H1 (cell line): Measurements from ENCODE around the gene TAF4. TPM values are rescaled to one million over a fixed set of nuclear protein-coding genes. Genes with fewer than 3 reads are reported as not detected.

ENCODE experiments used
- CTCF ChIA-PET: fragments of 300-600 bp; sonication (Branson Sonifier 250); formaldehyde crosslinking; loops from one replicate; lab custom pipeline; 2021; ENCODE audit not compliant: partially characterized antibody; lab: Charles Lee
- POLR2A ChIA-PET: fragments of 300-600 bp; sonication (Branson Sonifier 250); formaldehyde crosslinking; loops from one replicate; lab custom pipeline; 2021; ENCODE audit warnings: inconsistent platforms; ENCODE audit not compliant: partially characterized antibody; lab: Charles Lee
- DNase-seq, 2 experiments: peaks; one replicate each; pipeline versions ENCODE4 v3.0.0 to v3.0.0-alpha.2; 2010 to 2022; ENCODE audit warnings: low spot score in 2 of 2, low read depth in 1 of 2, mixed read lengths in 1 of 2
- FAIRE-seq: peaks from 2 replicates; lab custom pipeline; 2011; peaks lifted over from hg19 to GRCh38; lab: Jason Lieb, UNC
- H2AFZ ChIP-seq: 2 replicates; pipeline ENCODE4 v1.8.1; 2012; ENCODE audit warnings: low read length, inconsistent platforms
- H2AK5ac ChIP-seq: 2 replicates; pipeline ENCODE4 v1.6.1; 2013; ENCODE audit warnings: low read depth, low read length
- H2BK120ac ChIP-seq: replicated peaks from 2 replicates; pipeline ENCODE3; 2013; ENCODE audit warnings: low read depth, low read length, inconsistent platforms
- H2BK12ac ChIP-seq: 2 replicates; pipeline ENCODE4 v1.6.1; 2013; ENCODE audit warnings: low read depth, low read length
- H2BK15ac ChIP-seq: 2 replicates; pipeline ENCODE4 v1.6.1; 2013; ENCODE audit warnings: low read length
- H2BK20ac ChIP-seq: 2 replicates; pipeline ENCODE4 v1.6.1; 2013; ENCODE audit warnings: low read length
- H2BK5ac ChIP-seq: 2 replicates; pipeline ENCODE4 v1.6.1; 2013; ENCODE audit warnings: low read depth, low read length
- H3K14ac ChIP-seq: 2 replicates; pipeline ENCODE4 v1.6.1; 2013; ENCODE audit warnings: inconsistent platforms; ENCODE audit not compliant: insufficient read length
- H3K18ac ChIP-seq: 2 replicates; pipeline ENCODE4 v1.6.1; 2013; ENCODE audit warnings: low read length; ENCODE audit errors: extremely low read depth
- H3K23ac ChIP-seq: 2 replicates; pipeline ENCODE4 v1.6.1; 2013; ENCODE audit warnings: inconsistent platforms; ENCODE audit not compliant: insufficient read length
- H3K23me2 ChIP-seq: 2 replicates; pipeline ENCODE4 v1.6.1; 2013; ENCODE audit warnings: low read depth, low read length
- H3K27ac ChIP-seq: 2 replicates; pipeline ENCODE4 v1.6.1; 2011; ENCODE audit warnings: low read depth, low read length, inconsistent platforms
- H3K27me3 ChIP-seq, 4 experiments: replicated peaks in 1 of 4; 1 replicate in 1 of 4; 2 replicates in 3 of 4; pipeline versions ENCODE4 v1.6.1 to v1.8.1; 2011 to 2013; ENCODE audit warnings: low read length in 3 of 4, mild to moderate bottlenecking in 3 of 4, inconsistent platforms in 2 of 4, mixed read lengths in 2 of 4, moderate library complexity in 1 of 4; ENCODE audit not compliant: control insufficient read depth in 3 of 4, insufficient read depth in 3 of 4; ENCODE audit errors: extremely low read depth in 1 of 4
- H3K36me3 ChIP-seq, 4 experiments: 2 replicates each; pipeline versions ENCODE4 v1.6.1 to v1.8.1; 2011 to 2013; ENCODE audit warnings: mild to moderate bottlenecking in 4 of 4, low read length in 3 of 4, moderate library complexity in 2 of 4, control low read depth in 1 of 4, inconsistent platforms in 1 of 4; ENCODE audit not compliant: insufficient read depth in 4 of 4, control insufficient read depth in 2 of 4
- H3K4ac ChIP-seq: replicated peaks from 2 replicates; pipeline ENCODE3; 2013; ENCODE audit warnings: low read length, low read depth, mixed read lengths, inconsistent platforms; ENCODE audit not compliant: insufficient read length
- H3K4me1 ChIP-seq, 4 experiments: replicated peaks in 1 of 4; 1 replicate in 1 of 4; 2 replicates in 3 of 4; pipeline versions ENCODE4 v1.6.1 to v1.8.1; 2011 to 2013; ENCODE audit warnings: low read length in 3 of 4, inconsistent platforms in 2 of 4, mixed read lengths in 1 of 4; ENCODE audit not compliant: insufficient read depth in 4 of 4, control insufficient read depth in 3 of 4
- H3K4me2 ChIP-seq, 2 experiments: 2 replicates each; pipeline versions ENCODE4 v1.6.1 to v1.8.1; 2011 to 2013; ENCODE audit warnings: low read depth in 2 of 2, low read length in 2 of 2, control low read depth in 1 of 2, inconsistent platforms in 1 of 2, mild to moderate bottlenecking in 1 of 2; ENCODE audit not compliant: insufficient read depth in 1 of 2
- H3K4me3 ChIP-seq, 4 experiments: fragments of 200-600, 300-600 bp in 1 of 4; sonication (generic), shearing (Covaris generic), sonication (Bioruptor Twin) in 1 of 4; 2 replicates each; pipeline versions ENCODE4 v1.5.1 to v1.8.1; 2011 to 2016; ENCODE audit warnings: low read length in 4 of 4, low read depth in 3 of 4, control low read depth in 2 of 4, inconsistent platforms in 2 of 4, mild to moderate bottlenecking in 2 of 4, mixed read lengths in 1 of 4, moderate library complexity in 1 of 4; ENCODE audit not compliant: insufficient read depth in 2 of 4; ENCODE audit errors: extremely low read depth in 1 of 4
- H3K56ac ChIP-seq: replicated peaks from 2 replicates; pipeline ENCODE3; 2013; ENCODE audit warnings: low read depth, mild to moderate bottlenecking, mixed read lengths, low read length, inconsistent platforms; ENCODE audit not compliant: insufficient read length
- H3K79me1 ChIP-seq: 2 replicates; pipeline ENCODE4 v1.6.1; 2013; ENCODE audit warnings: low read depth, low read length, control low read depth
- H3K79me2 ChIP-seq, 2 experiments: 2 replicates each; pipeline versions ENCODE4 v1.6.1 to v1.8.1; 2012 to 2013; ENCODE audit warnings: low read length in 2 of 2, mild to moderate bottlenecking in 2 of 2, inconsistent platforms in 1 of 2; ENCODE audit not compliant: insufficient read depth in 2 of 2, control insufficient read depth in 1 of 2
- H3K9ac ChIP-seq, 4 experiments: replicated peaks in 1 of 4; 1 replicate in 1 of 4; 2 replicates in 3 of 4; pipeline versions ENCODE4 v1.6.1 to v1.8.1; 2011 to 2013; ENCODE audit warnings: low read depth in 3 of 4, low read length in 3 of 4, control low read depth in 2 of 4, mild to moderate bottlenecking in 2 of 4, moderate library complexity in 2 of 4, inconsistent platforms in 1 of 4; ENCODE audit errors: extremely low read depth in 1 of 4
- H3K9me3 ChIP-seq, 2 experiments: 2 replicates each; pipeline versions ENCODE4 v1.6.1 to v1.8.1; 2012 to 2013; ENCODE audit warnings: mild to moderate bottlenecking in 2 of 2, moderate library complexity in 2 of 2, control low read depth in 1 of 2, inconsistent platforms in 1 of 2, low read depth in 1 of 2, low read length in 1 of 2, mixed read lengths in 1 of 2; ENCODE audit not compliant: insufficient read depth in 2 of 2
- H4K20me1 ChIP-seq, 2 experiments: replicated peaks in 1 of 2; 2 replicates each; pipeline versions ENCODE3 to v1.8.1; 2011 to 2013; ENCODE audit warnings: inconsistent platforms in 2 of 2, low read length in 2 of 2, mild to moderate bottlenecking in 1 of 2; ENCODE audit not compliant: insufficient read depth in 2 of 2, control insufficient read depth in 1 of 2
- H4K5ac ChIP-seq: 2 replicates; pipeline ENCODE4 v1.6.1; 2013; ENCODE audit warnings: low read length, low read depth, mixed read lengths, inconsistent platforms; ENCODE audit not compliant: insufficient read length
- H4K8ac ChIP-seq: 2 replicates; pipeline ENCODE4 v1.8.0; 2013; ENCODE audit warnings: mild to moderate bottlenecking, moderate library complexity, low read length, inconsistent platforms; ENCODE audit not compliant: insufficient read depth; ENCODE audit errors: extremely low read depth
- H4K91ac ChIP-seq: replicated peaks from 2 replicates; pipeline ENCODE3; 2013; ENCODE audit warnings: low read length, mixed read lengths, inconsistent platforms; ENCODE audit not compliant: insufficient read length
- SRF ChIP-seq: IDR thresholded peaks from 2 replicates; pipeline ENCODE4 v1.6.1; 2011; ENCODE audit warnings: mild to moderate bottlenecking, low read depth, low read length, moderate library complexity
- WGBS, 2 experiments: shearing (Covaris generic) in 1 of 2; methylation state at CpG; one replicate each; pipeline versions ENCODE4 v1.1.6 to v1.1.7; 2013 to 2015; ENCODE audit warnings: low lambda C conversion rate in 2 of 2, mixed read lengths in 2 of 2, inconsistent platforms in 1 of 2, low coverage in 1 of 2, missing lambda C conversion rate in 1 of 2; ENCODE audit not compliant: insufficient replicate concordance in 2 of 2, insufficient coverage in 1 of 2, insufficient read length in 1 of 2; ENCODE audit errors: extremely low coverage in 1 of 2, missing lambda C conversion rate in 1 of 2; 5-methylcytosine and 5-hydroxymethylcytosine counted together
- polyA plus RNA-seq, 7 experiments: library from polyadenylated mRNA; depleted of rRNA in 3 of 7; stranded (reverse) in 5 of 7; unstranded in 2 of 7; fragments of >200 nt in 5 of 7; fragments of 200-250 nt in 2 of 7; gene quantifications; 1 replicate in 5 of 7; 2 replicates in 1 of 7; 4 replicates in 1 of 7; pipeline versions ENCODE4 v1.2.1 to v1.2.3, GENCODE V29; 2011 to 2013; ENCODE audit warnings: missing spikeins in 2 of 7, mixed read lengths in 2 of 7
- total RNA-seq: library from RNA; stranded (reverse); fragmentation: NEBNext Ultra II Directional; extraction: Animal tissue kit (Norgen Biotek cat#: 25700); gene quantifications from 2 replicates; pipeline ENCODE4 v1.2.1, GENCODE V29; 2021

The TAF4 gene
- total and polyA plus RNA-seq, 2 of the 8 experiments (the other 6 are each of a cell fraction or from before 2014, with no cell fraction given), result 16.0 to 30.1 TPM

DNA sequence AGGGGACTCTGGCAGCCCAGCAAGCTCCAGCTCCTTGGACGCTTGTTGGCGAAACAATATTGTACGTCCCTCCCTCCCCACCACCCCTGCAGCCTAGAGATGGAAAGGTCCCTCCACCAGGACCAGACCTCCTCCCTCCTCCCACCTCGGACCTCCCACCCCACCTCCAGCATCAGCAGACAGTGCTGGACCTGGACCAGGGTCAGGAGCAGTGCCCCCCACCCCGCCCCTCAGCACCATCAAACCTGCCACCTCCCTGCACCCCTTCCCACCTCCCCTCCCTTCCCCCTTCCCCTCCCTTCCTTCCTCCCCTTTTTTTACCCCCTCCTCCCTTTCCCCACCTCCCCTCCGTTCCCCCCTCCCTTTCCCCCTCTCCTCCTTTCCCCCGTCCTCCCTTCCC lies 98.4 kb downstream of the TAF4 start:
- Histone ChIP-seq H3K79me1 (no peaks in the 10 kb centered on the region), H3K23me2 (no peaks in the 10 kb centered on the region; the same call in 1 of the 2 replicates), H2BK5ac (no peak overlapping the region), H2BK20ac (no peak overlapping the region), H2AFZ (no peak overlapping the region), H3K4me1 (peaks cover 0 to 10% (median 3%) of the 10 kb centered on the region in 4 experiments; a peak in 4 of 7 replicates), H4K5ac (no peak overlapping the region), H3K14ac (no peak overlapping the region), H3K18ac (no peak overlapping the region), H3K27ac (no peak overlapping the region), H3K4me2 (no peak overlapping the region), H3K4me3 (no peak overlapping the region), H4K91ac (no peak overlapping the region), H3K9ac (no peak overlapping the region), H3K23ac (no peak overlapping the region), H3K27me3 (no peaks in the 10 kb centered on the region; a peak in 2 of 7 replicates), H3K36me3 (peaks cover 0 to 2% (median 0%) of the 10 kb centered on the region in 4 experiments; a peak in 2 of 8 replicates), H3K56ac (no peak overlapping the region), H2BK12ac (no peak overlapping the region), H2BK120ac (no peak overlapping the region), H3K79me2 (no peaks in the 10 kb centered on the region), H4K20me1 (no peaks in the 10 kb centered on the region), H3K9me3 (no peaks in the 10 kb centered on the region), H3K4ac (no peak overlapping the region), H4K8ac (no peak overlapping the region), H2AK5ac (no peak overlapping the region), H2BK15ac (no peak overlapping the region)
- ChIA-PET POLR2A (interaction anchor here (1.3 kb wide), 1 partner anchor 99 kb away, joined by 4 read pairs; the partner anchor contains the start of gene TAF4), CTCF (interaction anchor here (1.0 to 1.3 kb wide), 3 partner anchors 10 to 58 kb away, joined by 3 to 4 read pairs (median 3); no protein-coding TSS in a partner anchor)
- FAIRE-seq (no peak), DNase-seq (no peak)
- TF ChIP-seq SRF, result no peak
- WGBS, 2 experiments, result 27 to 50% methylated on average over 1 to 3 of the region's 7 CpGs
